ENCODE measurements around the gene WDR55. TPM values are rescaled to one million over a fixed set of nuclear protein-coding genes. Genes with fewer than 3 reads are reported as not detected.
A peak's percentile ranks its signal among the peaks of the same experiment; 100 is the strongest.

Gene WDR55
- total and polyA plus RNA-seq, 8 donors = 10.2 to 19.2 (median 12.1) TPM

DNA sequence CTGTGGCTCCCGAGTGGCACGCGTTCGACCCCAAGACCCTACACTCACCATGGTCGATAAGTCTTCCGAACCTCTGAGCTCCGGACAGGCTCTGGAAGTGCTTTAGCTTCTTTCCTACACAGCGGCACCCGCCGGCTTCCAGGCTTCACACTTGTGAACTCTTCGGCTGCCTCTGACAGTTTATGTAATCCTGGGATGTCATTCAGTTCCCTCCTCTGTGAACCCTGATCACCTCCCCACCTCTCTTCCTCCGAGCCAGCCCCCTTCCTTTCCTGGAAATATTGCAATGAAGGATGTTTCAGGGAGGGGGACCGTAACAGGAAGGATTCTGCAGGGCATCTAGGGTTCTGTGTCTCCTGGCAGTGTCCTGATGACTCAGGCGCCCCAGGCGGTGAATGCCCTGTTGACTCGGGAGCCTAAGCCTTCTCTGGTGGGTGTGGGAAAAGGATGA is 31.7 kb upstream of the WDR55 start, which contains the start of gene CD14:
Gene CD14 (minus strand): TSS at position 155 of the 451 bp plus-strand sequence. CDS start 104 bp downstream, at position 51.
- intact Hi-C loops (cut with DNase I) = loop anchor here in 2 of 3 donors (10.0 kb wide), 2 partner anchors 68 to 268 kb away; partner anchors contain the start of genes APBB3 (in 1 of the 2), SLC35A4 (in 1 of the 2) and SLC4A9 (in 1 of the 2)
- peak; percentile 35 to 63 (median 44) for ATAC-seq
- H3K27ac ChIP-seq = peak within 1 kb of the TSS; percentile 33 to 75 (median 62)
- peaks cover 0 to 8% (median 0%) of the 10 kb centered on the region in 3 donors for H3K4me1 ChIP-seq
- FAIRE-seq = no peak
- no peaks in the 10 kb centered on the region for H3K36me3 ChIP-seq
- TF ChIP-seq, protein P1, sequence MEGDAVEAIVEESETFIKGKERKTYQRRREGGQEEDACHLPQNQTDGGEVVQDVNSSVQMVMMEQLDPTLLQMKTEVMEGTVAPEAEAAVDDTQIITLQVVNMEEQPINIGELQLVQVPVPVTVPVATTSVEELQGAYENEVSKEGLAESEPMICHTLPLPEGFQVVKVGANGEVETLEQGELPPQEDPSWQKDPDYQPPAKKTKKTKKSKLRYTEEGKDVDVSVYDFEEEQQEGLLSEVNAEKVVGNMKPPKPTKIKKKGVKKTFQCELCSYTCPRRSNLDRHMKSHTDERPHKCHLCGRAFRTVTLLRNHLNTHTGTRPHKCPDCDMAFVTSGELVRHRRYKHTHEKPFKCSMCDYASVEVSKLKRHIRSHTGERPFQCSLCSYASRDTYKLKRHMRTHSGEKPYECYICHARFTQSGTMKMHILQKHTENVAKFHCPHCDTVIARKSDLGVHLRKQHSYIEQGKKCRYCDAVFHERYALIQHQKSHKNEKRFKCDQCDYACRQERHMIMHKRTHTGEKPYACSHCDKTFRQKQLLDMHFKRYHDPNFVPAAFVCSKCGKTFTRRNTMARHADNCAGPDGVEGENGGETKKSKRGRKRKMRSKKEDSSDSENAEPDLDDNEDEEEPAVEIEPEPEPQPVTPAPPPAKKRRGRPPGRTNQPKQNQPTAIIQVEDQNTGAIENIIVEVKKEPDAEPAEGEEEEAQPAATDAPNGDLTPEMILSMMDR (IDR thresholded peaks at IDR 0.05) = no peak
- peak within 1 kb of the TSS; percentile 28 to 65 (median 42) for H3K4me3 ChIP-seq
- DNase-seq = peak in 3 of 6 donors; percentile 24 to 54 (median 41)
- 11 to 13% methylated on average over 16 of the region's 16 CpGs for WGBS, 2 donors
- no peaks in the 10 kb centered on the region for H3K9me3 ChIP-seq
- H3K27me3 ChIP-seq = no peaks in the 10 kb centered on the region

DNA sequence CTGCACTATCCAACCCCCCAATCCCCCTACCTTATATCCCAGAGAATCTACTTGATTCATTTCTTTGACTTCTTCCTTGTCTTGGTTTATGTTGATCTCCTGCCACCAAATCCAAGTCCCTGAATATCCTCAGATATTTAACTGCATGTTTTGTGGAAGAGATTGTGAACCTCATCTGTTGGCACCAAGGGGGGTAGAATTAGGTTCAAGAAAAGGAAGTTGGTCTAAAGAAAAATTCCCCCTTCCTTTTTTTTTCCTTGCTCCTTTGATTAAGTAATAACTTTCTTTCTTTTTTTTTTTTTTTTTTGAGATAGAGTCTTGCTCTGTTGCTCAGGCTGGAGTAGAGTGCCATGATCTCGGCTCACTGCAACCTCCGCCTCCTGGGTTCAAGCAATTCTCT is 31.2 kb upstream of the WDR55 start:
- DNase-seq = no peak
- peaks cover 0 to 8% (median 0%) of the 10 kb centered on the region in 3 donors for H3K4me1 ChIP-seq
- no peaks in the 10 kb centered on the region for H3K27me3 ChIP-seq
- intact Hi-C loops (cut with DNase I) = loop anchor here in 2 of 3 donors (10.0 kb wide), 2 partner anchors 69 to 269 kb away; partner anchors contain the start of genes APBB3 (in 1 of the 2), SLC35A4 (in 1 of the 2) and SLC4A9 (in 1 of the 2)
- ATAC-seq = no peak
- no peaks in the 10 kb centered on the region for H3K36me3 ChIP-seq
- FAIRE-seq = no peak
- peak overlapping the region in 1 of 4 donors; percentile 75 for H3K27ac ChIP-seq
- TF ChIP-seq, protein P1 (IDR thresholded peaks at IDR 0.05) = no peak
- no peaks in the 10 kb centered on the region for H3K9me3 ChIP-seq
- H3K4me3 ChIP-seq = peak overlapping the region in 2 of 4 donors; percentile 38 to 65
- WGBS, 2 donors = 91 to 97% methylated on average over 2 of the region's 2 CpGs

DNA sequence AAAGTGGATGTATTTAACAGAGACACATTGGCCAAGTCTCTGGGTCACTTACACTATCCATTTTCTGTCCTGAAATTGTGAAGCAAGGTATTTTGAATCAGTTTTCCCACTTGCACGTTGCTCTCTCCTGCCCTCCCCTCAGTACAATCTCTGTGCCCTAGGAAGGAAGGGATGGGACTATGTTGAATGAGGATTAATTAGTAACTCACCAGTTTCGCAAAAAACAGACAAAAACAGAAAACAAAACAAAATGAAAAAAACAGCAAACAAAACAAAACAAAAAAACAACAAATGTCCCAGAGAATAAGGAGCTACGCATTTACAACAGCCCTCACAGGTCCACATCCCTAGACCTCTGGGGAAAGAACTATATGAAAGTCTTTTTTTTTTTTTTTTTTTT is 30.6 kb upstream of the WDR55 start:
- Histone ChIP-seq H3K4me3 (no peak overlapping the region), H3K27ac (peak overlapping the region in 1 of 4 donors; percentile 75), H3K9me3 (no peaks in the 10 kb centered on the region), H3K36me3 (no peaks in the 10 kb centered on the region), H3K27me3 (no peaks in the 10 kb centered on the region), H3K4me1 (peaks cover 0 to 8% (median 0%) of the 10 kb centered on the region in 3 donors)
- DNase-seq (no peak), FAIRE-seq (no peak), ATAC-seq (no peak)
- intact Hi-C loops (cut with DNase I) = loop anchor here in 2 of 3 donors (10.0 kb wide), 2 partner anchors 69 to 269 kb away; partner anchors contain the start of genes APBB3 (in 1 of the 2), SLC35A4 (in 1 of the 2) and SLC4A9 (in 1 of the 2)
- WGBS, 2 donors = 46 to 53% methylated on average over 3 of the region's 3 CpGs
- TF ChIP-seq, protein P1 (IDR thresholded peaks at IDR 0.05) = no peak

GRCh38 chr5:140635291-140636257 is 29.1 kb upstream of the WDR55 start:
- Histone ChIP-seq H3K27me3 (no peaks in the 10 kb centered on the region), H3K4me1 (peaks cover 0 to 15% (median 0%) of the 10 kb centered on the region in 3 donors), H3K36me3 (no peaks in the 10 kb centered on the region), H3K9me3 (no peaks in the 10 kb centered on the region), H3K4me3 (no peak overlapping the region), H3K27ac (no peak overlapping the region)
- intact Hi-C loops (cut with DNase I) = loop anchor here in 2 of 3 donors (10.0 kb wide), 2 partner anchors 71 to 271 kb away; partner anchors contain the start of genes APBB3 (in 1 of the 2), SLC35A4 (in 1 of the 2) and SLC4A9 (in 1 of the 2)
- TF ChIP-seq, protein P1 (IDR thresholded peaks at IDR 0.05) = no peak
- no peak for DNase-seq
- no peak for FAIRE-seq
- no peak for ATAC-seq
- 76 to 84% methylated on average over 8 of the region's 8 CpGs for WGBS, 2 donors
